HepG2 (cell line): ENCODE measurements around the gene HOXA6. TPM values are rescaled to one million over a fixed set of nuclear protein-coding genes. Genes with fewer than 3 reads are reported as not detected.

Experiments used
- ATAC-seq: fragments of 200-7000 bp; cut with Tn5 transposase; 3 replicates; pipeline ENCODE4 v1.9.1; 2020; ENCODE audit warnings: mild to moderate bottlenecking, moderate library complexity
- BruUV-seq: library from RNA; stranded (reverse); fragments of 400-500 nt; replicated peaks from 2 replicates; lab custom pipeline; 2021; lab: Mats Ljungman, UMichigan
- CTCF ChIA-PET: fragments of 300-600 bp; formaldehyde crosslinking; extraction: SDS; loops from one replicate; lab custom pipeline; 2021; ENCODE audit warnings: low total read pairs, inconsistent platforms, low intra/inter-chr PET ratio; lab: Yijun Ruan, JAX
- POLR2A ChIA-PET: fragments of 350-600 bp; sonication (Branson Sonifier 250); formaldehyde crosslinking; loops from one replicate; lab custom pipeline; 2020; ENCODE audit warnings: antibody characterized with exemption, inconsistent platforms; lab: Yijun Ruan, JAX
- DNase-seq: peaks from one replicate; pipeline ENCODE4 v3.0.0-alpha.2; 2015; ENCODE audit warnings: low spot score
- FAIRE-seq: peaks from 3 replicates; lab custom pipeline; 2011; peaks lifted over from hg19 to GRCh38; lab: Jason Lieb, UNC
- H2AFZ ChIP-seq: one replicate; pipeline ENCODE4 v1.6.1; 2011; ENCODE audit warnings: low read length, inconsistent platforms
- H3K27ac ChIP-seq: fragments of 300-600 bp; 3 replicates; pipeline ENCODE4 v1.8.0; 2011; ENCODE audit warnings: mixed run types, mild to moderate bottlenecking, mixed read lengths, low read length, inconsistent platforms; ENCODE audit not compliant: insufficient read depth; ENCODE audit errors: extremely low read length
- H3K27me3 ChIP-seq, 2 experiments: fragments of 200-600 bp in 1 of 2; 2 replicates in 1 of 2; 3 replicates in 1 of 2; pipeline versions ENCODE4 v1.6.0 to v1.8.0; 2011; ENCODE audit warnings: low read length in 2 of 2, mild to moderate bottlenecking in 2 of 2, moderate library complexity in 2 of 2, inconsistent platforms in 1 of 2; ENCODE audit not compliant: insufficient read depth in 2 of 2, control insufficient read depth in 1 of 2
- H3K36me3 ChIP-seq, 2 experiments: fragments of 200-600 bp in 1 of 2; replicated peaks in 1 of 2; 2 replicates in 1 of 2; 3 replicates in 1 of 2; pipeline versions ENCODE4 v1.5.1 to v1.8.0; 2011; ENCODE audit warnings: low read length in 2 of 2, inconsistent platforms in 1 of 2; ENCODE audit not compliant: insufficient read depth in 2 of 2, control insufficient read depth in 1 of 2
- H3K4me1 ChIP-seq: 2 replicates; pipeline ENCODE4 v1.5.1; 2012; ENCODE audit warnings: low read length, inconsistent platforms; ENCODE audit not compliant: insufficient read depth
- H3K4me2 ChIP-seq: 2 replicates; pipeline ENCODE4 v1.6.0; 2011; ENCODE audit warnings: low read depth, low read length, inconsistent platforms
- H3K4me3 ChIP-seq, 3 experiments: fragments of 200-600 bp in 1 of 3; sonication (generic), shearing (Covaris generic) in 1 of 3; replicated peaks in 1 of 3; 2 replicates each; pipeline ENCODE4 v1.5.1; 2011 to 2016; ENCODE audit warnings: low read length in 3 of 3, inconsistent platforms in 2 of 3, low read depth in 2 of 3, mild to moderate bottlenecking in 2 of 3, control low read depth in 1 of 3, mixed read lengths in 1 of 3; ENCODE audit not compliant: insufficient read depth in 1 of 3
- H3K79me2 ChIP-seq: one replicate; pipeline ENCODE4 v1.6.1; 2011; ENCODE audit warnings: low read length, inconsistent platforms; ENCODE audit not compliant: insufficient read depth
- H3K9ac ChIP-seq: 2 replicates; pipeline ENCODE4 v1.6.0; 2011; ENCODE audit warnings: mild to moderate bottlenecking, low read depth, low read length, inconsistent platforms; ENCODE audit not compliant: insufficient read depth
- H3K9me3 ChIP-seq: 2 replicates; pipeline ENCODE4 v1.5.1; 2012; ENCODE audit warnings: mild to moderate bottlenecking, low read length
- H4K20me1 ChIP-seq: 2 replicates; pipeline ENCODE4 v1.6.0; 2011; ENCODE audit warnings: inconsistent platforms, mild to moderate bottlenecking, low read length, moderate library complexity; ENCODE audit not compliant: insufficient read depth
- E2F5 ChIP-seq: sonication (generic); formaldehyde crosslinking; conservative IDR thresholded peaks from 2 replicates; pipeline ENCODE4 v1.4.0; 2020; ENCODE audit warnings: missing genetic modification reagents
- GPBP1L1 ChIP-seq: sonication (generic); formaldehyde crosslinking; IDR thresholded peaks from 2 replicates; pipeline ENCODE4 v1.5.0; 2020; ENCODE audit warnings: mild to moderate bottlenecking, missing genetic modification reagents
- HCFC1 ChIP-seq: fragments of 150-350 bp; IDR thresholded peaks from 2 replicates; pipeline ENCODE4 v1.6.1; 2014; ENCODE audit warnings: low read depth, low read length
- HMGXB4 ChIP-seq, 2 experiments: sonication (generic) in 1 of 2; formaldehyde crosslinking in 1 of 2; IDR thresholded peaks; 2 replicates each; pipeline versions ENCODE4 v1.4.0 to v1.6.1; 2018 to 2020; ENCODE audit warnings: missing genetic modification reagents in 2 of 2, borderline replicate concordance in 1 of 2, low read depth in 1 of 2, mild to moderate bottlenecking in 1 of 2, missing biosample characterization in 1 of 2
- ZFP36 ChIP-seq: fragments of 150-350 bp; IDR thresholded peaks from 2 replicates; pipeline ENCODE4 v1.6.1; 2018; ENCODE audit warnings: borderline replicate concordance, low read length, low read depth; ENCODE audit not compliant: partially characterized antibody
- ZNF512B ChIP-seq: sonication (generic); formaldehyde crosslinking; IDR thresholded peaks from 2 replicates; pipeline ENCODE4 v1.5.1; 2020; ENCODE audit warnings: missing genetic modification reagents, mild to moderate bottlenecking, borderline replicate concordance
- ZNF644 ChIP-seq: IDR thresholded peaks from 2 replicates; pipeline ENCODE4 v1.6.1; 2016; ENCODE audit warnings: low read depth
- WGBS: methylation state at CpG from one replicate; pipeline ENCODE4 v1.1.6; 2017; ENCODE audit warnings: low lambda C conversion rate; 5-methylcytosine and 5-hydroxymethylcytosine counted together
- in situ Hi-C: cut with HindIII; loops from 2 replicates; pipeline ENCODE4 v1.10.0; 2017; ENCODE audit warnings: low pct_unique_long_range_greater_than_20kb; ENCODE audit not compliant: extremely low pct_ligation_motif_present
- intact Hi-C: fragments of 100-400 bp; cut with micrococcal nuclease; formaldehyde crosslinking; loops from one replicate; pipeline ENCODE4 v1.10.0; 2022; ENCODE audit not compliant: unreplicated experiment
- polyA plus RNA-seq, 8 experiments: library from polyadenylated mRNA; depleted of rRNA in 3 of 8; stranded (reverse) in 7 of 8; unstranded in 1 of 8; fragments of >200 nt; fragmentation: Illumina TruSeq in 4 of 8; extraction: Trizol in 4 of 8; gene quantifications; 2 replicates each; pipeline versions ENCODE4 v1.2.1 to v1.2.3, GENCODE V29; 2011 to 2016; ENCODE audit warnings: low read depth in 4 of 8, missing spikeins in 1 of 8, mixed read lengths in 1 of 8; ENCODE audit not compliant: insufficient read depth in 1 of 8
- total RNA-seq, 5 experiments: library from RNA; depleted of rRNA; stranded (reverse); fragments of >200 nt; fragmentation: Illumina TruSeq; extraction: Trizol; gene quantifications; 2 replicates each; pipeline ENCODE4 v1.2.3, GENCODE V29; 2016; ENCODE audit warnings: low read depth in 1 of 5

Gene HOXA6
- total and polyA plus RNA-seq, 2 of the 13 experiments (the other 11 are each of a cell fraction or from before 2014, with no cell fraction given) = 1.3 to 1.5 TPM

GRCh38 chr7:27191161-27191731 lies 43.7 kb upstream of the HOXA6 start:
- no peaks in the 10 kb centered on the region for H3K9me3 ChIP-seq
- peaks cover 13 to 76% of the 10 kb centered on the region in 2 experiments for H3K27me3 ChIP-seq
- no peak for TF ChIP-seq HCFC1
- no peak for TF ChIP-seq GPBP1L1 (CRISPR knock-in tag)
- no peak for TF ChIP-seq ZNF512B (CRISPR knock-in tag)
- TF ChIP-seq ZNF644 (CRISPR knock-in tag) = no peak
- no peak for TF ChIP-seq ZFP36
- no peak for TF ChIP-seq HMGXB4 (CRISPR knock-in tag; IDR thresholded peaks at IDR 0.05; ENCODE audit: borderline replicate concordance in 1 of 2, low read depth in 1 of 2)
- TF ChIP-seq E2F5 (CRISPR knock-in tag) = no peak
- no TSS peak for BruUV-seq
- no peak overlapping the region for H2AFZ ChIP-seq
- ChIA-PET POLR2A (interaction anchor here (0.6 kb wide), 1 partner anchor 34 kb away, joined by 3 read pairs; no protein-coding TSS in a partner anchor), CTCF (no interaction called here)
- ATAC-seq (no peak), FAIRE-seq (no peak), DNase-seq (no peak)
- no peaks in the 10 kb centered on the region for H4K20me1 ChIP-seq
- H3K4me3 ChIP-seq = no peak overlapping the region
- no peak overlapping the region for H3K4me2 ChIP-seq
- intact Hi-C loops = loop anchor here (10.0 kb wide), 1 partner anchor 414 kb away; no protein-coding TSS in a partner anchor
- in situ Hi-C loops = no loop called here
- peaks cover 15% of the 10 kb centered on the region; the same call in 1 of the 2 replicates for H3K4me1 ChIP-seq
- H3K27ac ChIP-seq = no peak overlapping the region
- no peak overlapping the region for H3K9ac ChIP-seq
- WGBS = 73% methylated on average over 13 of the region's 15 CpGs
- H3K79me2 ChIP-seq = no peaks in the 10 kb centered on the region
- no peaks in the 10 kb centered on the region for H3K36me3 ChIP-seq
